Measurements from ENCODE around the gene MAD1L1.
A peak's percentile ranks its signal among the peaks of the same experiment; 100 is the strongest.

MAD1L1 gene

DNA sequence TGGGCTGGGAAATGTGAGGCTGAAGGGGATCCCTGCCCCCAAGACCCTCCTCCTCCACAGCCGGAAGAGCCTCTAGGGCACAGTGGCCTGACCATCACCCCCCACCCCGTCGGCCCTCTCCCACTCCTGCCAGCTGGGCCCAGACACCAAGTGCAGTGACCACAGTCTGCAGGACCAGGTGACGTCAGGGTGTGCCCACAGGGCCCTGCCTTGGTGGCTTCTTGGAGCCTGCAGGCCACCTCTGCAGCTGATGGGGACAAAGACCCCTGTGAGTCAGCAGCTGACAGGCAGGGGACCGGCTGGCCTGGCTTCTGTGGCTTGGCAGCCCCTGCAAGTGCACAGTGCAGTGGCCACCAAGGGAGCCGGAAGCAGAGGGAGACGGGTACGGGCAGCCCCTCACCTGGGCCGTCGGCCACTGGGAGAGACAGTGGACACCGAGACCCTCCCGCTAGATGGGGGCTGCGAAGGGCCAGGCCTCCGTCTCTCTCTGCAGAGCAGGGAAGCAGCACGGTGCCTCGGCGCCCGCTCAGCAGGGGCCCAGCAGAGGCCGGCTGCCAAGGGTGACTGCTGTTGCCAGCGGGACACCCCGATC, 288.0 kb downstream of the MAD1L1 start:
- no peak for DNase-seq

DNA sequence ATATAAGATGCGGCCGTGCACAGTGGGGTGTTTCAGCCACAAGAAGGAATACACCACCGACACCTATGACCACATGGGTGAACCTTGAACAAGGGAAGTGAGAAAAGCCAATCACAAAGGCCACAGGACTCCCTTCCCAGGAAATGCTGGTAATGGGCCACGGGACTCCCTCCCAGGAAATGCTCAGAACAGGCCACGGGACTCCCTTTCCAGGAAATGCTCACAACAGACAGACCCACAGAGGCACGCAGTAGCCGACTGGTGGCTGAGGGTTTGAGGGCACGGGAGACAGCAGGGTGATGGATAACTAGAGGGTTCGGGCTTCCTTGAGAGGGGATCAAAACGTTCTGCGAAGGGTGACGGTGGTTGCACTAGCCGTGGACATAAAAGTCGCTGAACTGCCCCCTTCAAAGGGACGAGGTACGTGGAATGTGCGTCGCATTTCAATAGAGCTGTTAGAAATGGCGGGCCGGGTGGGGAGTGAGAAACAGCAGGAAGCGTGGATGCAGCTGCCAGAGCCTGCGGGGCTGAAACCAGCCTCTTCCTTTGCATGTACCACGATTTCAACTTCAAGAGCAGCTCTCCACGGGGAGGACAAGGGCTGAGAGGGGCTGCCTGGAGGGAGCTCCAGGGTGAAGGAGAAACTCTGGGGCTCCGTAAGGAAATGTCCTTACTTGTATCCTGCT, 288.7 kb downstream of the MAD1L1 start:
- DNase-seq, result no peak

DNA sequence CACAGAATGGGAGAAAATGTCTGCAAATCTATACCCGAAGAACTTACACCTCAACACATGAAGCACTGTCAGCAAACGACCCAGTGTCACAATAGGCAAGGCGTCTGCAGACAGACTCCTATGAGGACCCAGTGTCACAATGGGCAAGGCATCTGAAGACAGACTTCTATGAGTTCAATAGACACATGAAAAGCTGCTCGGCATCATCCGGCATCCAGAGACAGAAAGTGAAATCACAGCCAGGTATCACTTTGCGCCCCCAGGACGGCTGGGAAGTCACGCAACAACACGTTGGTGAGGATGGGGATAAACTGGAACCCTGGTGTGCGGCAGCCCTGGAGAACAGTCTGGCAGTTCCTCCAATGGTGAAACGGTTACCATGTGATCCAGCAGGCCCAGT, 289.4 kb downstream of the MAD1L1 start:
- DNase-seq, result no peak

DNA sequence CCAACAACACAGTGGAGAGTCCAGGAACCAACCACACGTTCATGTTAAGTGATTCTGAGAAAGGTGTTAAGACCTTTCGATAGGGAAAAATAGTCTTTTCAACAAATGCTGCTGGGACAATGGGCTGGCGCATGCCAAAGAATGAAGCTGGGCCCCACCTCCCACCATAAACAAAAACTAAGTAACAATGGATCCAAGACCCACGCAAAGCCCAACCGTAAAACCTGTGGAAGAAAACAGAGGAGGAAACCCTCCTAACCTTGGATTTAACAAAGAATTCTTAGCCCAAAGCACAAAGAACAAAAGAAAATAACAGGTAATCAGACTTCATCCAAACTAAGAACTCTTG, 289.8 kb downstream of the MAD1L1 start:
- no peak for DNase-seq

DNA sequence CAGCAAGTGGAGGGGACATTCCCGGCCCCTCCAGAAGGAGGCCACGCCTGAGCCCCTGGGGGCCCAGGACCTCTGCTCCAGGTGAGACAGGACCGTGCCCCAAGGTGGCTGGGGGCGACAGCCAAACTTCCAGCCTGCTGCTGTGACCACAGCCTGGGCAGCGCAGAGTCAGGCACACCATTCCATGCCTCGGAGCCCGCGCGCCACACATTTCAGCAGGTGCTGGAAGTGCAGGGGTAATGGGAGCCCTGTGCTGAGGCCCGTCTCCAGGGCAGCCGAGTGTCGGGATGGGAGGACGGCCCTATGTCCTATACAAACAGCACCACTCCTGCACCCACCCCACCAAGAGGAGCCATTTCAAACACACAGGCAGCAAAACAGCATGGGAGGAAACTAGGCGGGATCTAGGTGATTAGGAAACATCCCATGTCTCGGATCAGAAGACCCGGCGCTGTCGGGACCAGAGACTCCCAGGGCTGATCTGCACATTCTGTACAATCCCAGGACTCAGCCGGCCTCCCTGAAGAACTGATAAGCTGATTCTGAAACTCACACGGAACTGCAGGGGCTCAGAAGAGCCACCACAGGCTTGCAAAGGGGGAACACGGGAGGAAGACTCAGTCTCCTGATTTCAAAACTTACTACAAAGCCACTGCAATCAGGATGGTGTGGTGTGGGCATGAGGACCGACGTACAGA, 290.4 kb downstream of the MAD1L1 start:
- no peak for DNase-seq

DNA sequence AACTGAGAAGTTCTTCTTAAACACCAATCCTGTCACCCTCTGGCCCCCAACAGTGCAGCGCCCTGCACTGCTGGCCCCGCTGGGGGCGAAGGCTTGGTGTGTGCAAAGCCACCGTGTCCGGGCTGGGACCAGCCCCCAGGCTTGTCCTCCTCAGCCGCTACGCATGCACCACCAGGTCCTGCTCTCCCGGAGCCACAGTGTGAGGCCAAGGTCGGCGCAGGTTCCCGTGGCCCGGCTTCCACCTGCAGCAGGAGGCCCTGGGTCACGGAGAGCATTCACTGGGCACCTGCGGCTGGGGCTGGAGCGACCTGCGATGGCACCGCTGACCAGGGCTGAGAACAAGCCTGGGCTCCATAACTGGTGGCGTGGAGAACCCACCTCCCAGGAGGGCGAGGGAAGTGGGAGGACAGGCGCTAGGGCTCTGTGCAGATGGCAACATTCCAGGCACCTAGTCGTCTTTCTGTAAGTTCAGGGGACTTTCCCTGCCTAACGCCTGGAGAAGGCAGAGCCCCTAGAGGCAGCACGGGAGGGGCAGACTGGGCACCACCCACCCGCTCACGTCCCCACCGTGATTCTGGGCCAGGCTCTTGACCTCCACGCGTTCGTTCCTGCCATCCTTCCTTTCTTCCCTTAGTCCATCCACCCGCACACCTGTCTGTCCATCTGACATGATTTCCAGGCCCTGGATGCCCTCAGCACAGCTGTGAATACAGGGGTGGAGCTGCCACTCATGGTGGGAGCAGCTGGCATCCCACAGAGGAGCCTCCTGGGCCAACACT, 291.1 kb downstream of the MAD1L1 start:
- no peak for DNase-seq

DNA sequence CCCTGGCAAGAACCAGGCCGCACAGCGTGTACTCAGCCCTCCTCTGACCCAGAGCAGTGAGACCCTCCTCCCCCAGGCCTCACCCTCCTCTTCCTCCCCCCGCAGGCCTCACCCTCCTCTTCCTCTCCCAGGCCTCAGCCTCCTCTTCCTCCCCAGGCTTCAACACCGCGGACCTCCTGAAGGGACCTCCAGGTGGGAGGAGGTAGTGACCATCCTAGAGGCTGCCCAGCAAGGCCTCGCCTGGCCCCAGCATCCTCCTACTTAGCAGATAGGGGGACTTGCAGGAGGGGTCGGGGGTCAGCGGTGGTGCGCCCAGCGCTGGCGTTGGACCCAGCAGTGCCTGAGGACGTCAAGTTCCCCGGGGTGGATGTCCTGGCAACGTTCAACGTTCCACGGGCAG, 291.9 kb downstream of the MAD1L1 start:
- DNase-seq, result no peak

DNA sequence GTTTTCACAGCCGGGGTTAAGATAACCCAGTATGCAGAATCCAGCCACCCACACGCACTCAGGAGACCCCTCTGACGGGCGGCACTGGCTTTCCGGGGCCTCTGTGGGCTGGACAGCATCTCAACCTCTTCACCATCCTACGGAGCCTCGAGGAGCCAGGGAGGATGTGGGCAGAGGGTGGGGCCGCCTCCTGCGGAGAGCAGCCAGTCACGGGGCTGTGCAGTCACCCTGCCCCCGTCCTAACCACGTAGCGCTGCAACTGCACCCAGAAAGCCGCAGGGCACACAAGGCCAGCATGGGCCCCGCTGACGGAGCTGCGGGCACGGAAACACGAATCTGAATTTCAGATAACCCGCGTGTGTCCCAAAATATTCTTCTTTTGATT, 292.4 kb downstream of the MAD1L1 start:
- DNase-seq, result peak; percentile 87

DNA sequence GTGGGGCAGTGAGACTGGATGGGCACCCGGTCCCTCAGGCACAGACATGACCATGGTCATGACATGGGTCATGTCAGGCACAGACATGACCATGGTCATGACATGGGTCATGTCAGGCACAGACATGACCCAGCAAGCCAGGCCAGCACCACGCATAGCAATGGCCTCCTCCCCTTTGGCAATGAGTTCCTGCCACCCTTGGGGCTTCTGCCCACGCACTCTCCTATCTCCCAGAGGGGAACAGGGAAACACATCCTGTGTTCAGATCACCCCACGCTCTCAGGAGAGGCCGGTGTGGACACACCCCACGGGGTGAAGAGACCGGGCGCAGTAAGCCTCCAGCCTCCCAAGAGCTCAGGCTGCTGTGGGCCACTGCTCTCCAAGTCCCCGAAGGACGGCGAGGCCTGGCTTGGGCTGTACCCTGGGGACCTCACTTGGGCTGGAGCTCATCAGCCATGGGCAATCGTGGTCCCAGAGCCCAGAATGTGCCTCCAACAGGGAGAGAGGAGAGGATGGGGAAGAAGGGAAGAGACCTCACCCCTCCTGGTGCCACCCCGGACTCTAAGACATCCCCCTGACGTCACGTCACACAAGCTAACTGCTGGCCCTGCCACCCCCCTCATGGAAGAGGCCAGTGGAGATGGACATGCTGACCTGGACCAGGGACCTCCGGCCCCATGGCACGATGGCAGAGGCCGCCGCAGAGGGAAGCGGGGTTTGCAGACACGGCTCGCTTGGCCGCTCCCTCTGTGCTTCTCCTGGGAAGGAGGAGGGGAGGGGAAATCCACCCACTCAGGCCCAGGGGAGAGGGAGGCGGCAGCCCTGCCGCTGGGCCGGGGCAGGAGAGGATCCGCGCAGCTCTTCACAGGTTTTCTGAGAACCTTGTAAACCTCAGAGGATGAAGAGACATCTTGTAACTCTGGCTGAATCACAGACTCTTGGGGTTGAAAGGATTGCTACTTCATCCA, 293.0 kb downstream of the MAD1L1 start:
- DNase-seq, result no peak

DNA sequence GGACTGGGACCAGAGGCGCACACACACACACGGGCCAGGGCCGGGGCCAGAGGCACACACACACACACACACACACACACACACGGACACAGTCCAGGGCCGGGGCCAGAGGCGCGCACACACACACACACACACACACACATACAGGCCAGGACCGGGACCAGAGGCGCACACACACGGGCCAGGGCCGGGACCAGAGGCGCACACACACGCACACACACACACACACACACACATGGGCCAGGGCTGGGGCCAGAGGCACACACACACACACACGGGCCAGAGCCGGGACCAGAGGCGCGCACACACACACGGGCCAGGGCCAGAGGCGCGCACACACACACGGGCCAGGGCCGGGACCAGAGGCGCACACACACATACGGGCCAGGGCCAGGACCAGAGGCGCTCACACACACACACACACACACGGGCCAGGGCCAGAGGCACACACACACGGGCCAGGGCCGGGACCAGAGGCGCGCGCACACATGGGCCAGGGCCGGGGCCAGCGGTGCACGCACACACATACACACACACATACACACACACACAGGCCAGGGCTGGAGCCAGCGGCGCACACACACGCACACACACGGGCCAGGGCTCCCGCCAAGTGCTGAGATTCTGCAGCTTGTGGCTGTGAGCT, 293.8 kb downstream of the MAD1L1 start:
- DNase-seq, result no peak

DNA sequence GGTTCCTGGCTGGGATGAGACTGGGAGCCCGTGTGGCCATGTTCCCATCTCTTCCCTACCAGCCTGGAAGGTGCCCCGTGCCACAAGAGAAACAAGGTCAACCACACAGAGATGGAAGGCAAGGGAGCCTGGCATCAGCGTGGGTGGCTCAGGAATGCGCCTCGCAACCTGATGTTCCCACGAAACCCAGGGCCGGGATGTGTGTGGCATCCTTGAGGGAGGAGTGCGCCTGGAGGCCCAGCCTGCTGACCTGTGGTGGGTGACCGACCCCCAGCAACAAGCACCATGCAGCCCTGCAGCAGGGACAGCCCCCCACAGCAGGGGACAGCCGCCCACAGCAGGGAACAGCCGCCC, 295.5 kb downstream of the MAD1L1 start:
- no peak for DNase-seq

DNA sequence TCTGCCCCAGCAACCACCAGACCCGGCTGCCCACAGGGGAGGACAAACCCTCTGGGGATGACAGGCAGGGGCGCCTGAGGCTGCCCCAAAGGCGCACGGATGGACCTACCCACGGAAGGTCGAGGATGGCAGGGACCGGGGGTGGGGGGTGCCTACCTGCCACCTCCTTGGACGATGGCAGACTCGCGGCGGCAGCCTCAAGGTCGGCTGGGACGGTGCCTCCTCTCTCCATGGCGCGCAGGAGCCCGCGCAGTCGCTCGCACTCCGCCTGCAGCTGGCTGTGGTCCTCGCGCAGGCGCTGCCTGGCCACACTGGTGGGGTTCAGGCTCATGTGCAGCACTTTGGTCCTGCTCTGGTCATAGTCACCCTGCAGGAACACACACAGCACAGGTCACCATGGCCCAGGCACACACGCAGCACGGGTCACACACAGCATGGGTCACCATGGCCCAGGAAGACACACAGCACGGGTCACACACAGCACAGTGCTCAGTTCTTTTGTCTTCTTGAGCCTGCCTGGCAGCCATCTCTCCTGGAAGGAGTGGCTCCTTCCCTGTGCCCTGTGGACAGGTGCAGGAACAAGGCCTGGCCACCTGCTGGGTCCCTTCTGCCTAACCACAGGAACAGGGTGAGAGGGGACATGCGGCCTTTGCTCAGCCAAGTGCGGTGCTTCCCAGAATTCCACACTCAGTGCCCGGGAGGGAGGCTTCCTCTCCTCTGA, 296.1 kb downstream of the MAD1L1 start:
- no peak for DNase-seq

DNA sequence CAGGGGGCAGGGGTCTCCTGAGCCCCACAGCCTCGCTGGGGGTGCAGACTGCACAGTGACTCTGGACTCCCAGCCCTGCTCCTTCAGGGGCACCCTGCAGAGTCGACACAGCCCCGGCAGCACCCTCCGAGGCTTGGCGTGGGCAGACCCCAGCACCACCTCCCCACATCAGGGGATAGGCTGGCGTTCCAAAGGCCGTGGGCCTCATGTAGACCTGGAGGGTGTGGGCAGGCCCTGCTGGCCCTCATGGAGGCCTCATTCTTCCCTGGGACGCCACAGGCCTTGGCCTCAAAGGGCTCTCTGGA, 296.8 kb downstream of the MAD1L1 start:
- DNase-seq, result no peak

DNA sequence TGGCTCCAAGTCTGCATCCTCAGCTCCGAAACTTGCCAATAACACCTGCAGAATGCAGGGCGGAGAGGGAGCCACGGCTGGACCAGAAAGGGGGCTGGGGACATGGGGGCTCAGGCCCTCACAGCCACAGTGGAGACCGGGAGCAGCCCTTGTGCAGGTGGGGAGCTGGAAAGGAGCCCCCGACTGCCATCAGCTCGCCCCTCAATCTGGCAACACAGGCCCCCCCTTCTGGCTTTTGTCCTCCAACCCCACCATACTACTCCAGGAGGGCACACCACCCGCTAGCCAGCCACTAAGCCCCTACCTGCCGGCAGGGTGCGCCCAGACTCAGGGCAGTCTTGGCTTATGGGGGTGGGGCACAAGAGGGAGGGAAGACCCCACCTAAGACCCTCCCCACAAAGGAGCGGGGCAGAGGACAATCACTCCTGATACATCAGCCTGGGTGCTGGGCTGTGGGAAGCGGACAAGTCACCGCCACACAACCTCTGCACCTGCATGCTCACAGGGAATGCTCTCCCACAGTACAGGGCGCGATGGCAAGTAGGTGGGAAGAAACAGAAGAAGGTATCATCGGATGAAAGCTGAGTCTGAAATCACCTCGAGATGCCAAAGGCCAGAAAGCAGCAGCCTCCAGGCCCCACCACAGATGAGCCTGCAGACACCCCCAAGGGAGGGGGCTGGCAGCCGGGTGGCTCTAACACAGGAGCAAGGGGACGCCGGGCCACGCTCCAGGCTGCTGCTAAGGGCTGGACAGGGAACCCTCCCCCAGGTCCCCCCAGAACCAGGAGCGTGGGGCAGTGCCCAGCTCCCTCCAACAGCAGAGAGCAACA, 297.4 kb downstream of the MAD1L1 start:
- DNase-seq, result no peak

DNA sequence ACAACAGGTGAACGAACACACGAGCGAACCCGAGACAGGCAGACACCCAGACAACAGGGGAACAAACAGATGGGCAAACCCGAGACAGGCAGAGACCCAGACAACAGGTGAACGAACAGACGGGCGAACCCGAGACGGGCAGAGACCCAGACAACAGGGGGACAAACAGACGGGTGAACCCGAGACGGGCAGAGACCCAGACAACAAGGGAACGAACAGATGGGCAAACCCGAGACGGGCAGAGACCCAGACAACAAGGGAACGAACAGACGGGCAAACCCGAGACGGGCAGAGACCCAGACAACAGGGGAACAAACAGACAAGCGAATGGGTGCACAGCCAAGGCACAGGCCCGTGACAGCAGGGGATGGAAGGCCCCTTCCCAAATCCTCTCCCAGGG, 298.0 kb downstream of the MAD1L1 start:
- no peak for DNase-seq

DNA sequence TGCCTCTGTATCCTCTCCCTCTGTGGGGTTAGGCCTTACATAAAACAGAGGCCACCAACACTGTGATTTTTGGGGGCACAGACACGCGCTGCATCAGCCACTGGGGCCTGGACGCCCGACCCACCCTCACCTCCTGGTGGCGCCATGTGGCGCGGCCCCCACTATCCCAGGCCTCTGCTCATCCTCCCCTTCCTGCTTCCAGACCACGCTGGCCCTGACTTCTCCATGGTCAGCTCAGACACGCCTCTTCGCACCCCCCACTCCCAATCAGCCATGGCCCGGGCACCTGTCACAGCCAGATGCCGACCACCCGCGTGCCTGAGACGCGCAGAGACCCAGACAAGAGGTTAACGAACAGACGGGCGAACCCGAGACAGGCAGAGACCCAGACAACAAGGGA, 298.7 kb downstream of the MAD1L1 start:
- no peak for DNase-seq

DNA sequence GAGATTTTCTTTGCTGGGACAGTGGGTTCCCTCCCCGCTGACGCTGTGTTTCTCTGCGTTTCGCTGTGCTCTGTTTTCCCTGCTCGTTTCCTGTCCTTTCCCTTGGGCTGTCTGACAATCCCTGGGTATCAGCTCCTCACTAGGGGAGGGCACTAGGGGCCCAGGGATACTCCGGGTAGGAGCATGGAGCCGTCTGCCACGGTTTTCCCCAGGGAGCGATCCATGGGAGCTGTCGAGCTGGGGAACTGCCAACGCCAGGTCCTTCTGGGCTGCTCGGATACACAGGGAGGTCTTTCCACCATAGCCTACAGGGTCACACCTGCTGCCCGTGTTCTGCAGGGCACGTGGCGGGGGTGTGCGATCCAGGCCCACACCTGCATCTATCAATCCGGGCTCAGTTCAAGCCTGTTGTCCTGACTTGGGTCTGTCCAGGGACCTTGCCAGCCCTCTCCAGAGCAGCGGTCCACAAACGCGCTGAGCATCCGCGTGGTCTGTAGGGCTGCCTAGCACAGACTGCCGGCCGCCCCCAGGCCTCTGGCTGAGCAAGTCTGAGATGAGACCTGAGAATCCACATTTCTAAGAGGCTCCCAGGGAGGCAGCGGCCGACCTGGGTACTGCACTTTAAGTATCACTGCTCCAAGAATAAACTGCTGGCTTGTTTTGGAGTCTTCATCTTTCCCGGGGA, 299.5 kb downstream of the MAD1L1 start:
- no peak for DNase-seq

DNA sequence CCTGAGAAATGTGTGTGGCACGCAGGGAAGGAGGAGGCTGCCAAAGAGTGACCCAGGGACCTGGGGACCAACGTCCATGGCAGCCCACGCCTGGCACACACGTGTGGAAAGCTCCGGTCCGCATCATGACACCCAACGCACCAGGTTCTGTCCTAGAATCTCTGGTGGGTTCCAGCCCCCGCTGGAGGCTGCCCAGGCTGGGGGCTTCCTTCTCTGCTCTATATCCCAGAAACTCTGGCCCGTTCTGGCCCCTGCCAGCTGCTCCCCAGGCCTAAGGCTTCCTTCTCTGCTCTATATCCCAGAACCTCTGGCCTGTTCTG, 300.8 kb downstream of the MAD1L1 start:
- no peak for DNase-seq

DNA sequence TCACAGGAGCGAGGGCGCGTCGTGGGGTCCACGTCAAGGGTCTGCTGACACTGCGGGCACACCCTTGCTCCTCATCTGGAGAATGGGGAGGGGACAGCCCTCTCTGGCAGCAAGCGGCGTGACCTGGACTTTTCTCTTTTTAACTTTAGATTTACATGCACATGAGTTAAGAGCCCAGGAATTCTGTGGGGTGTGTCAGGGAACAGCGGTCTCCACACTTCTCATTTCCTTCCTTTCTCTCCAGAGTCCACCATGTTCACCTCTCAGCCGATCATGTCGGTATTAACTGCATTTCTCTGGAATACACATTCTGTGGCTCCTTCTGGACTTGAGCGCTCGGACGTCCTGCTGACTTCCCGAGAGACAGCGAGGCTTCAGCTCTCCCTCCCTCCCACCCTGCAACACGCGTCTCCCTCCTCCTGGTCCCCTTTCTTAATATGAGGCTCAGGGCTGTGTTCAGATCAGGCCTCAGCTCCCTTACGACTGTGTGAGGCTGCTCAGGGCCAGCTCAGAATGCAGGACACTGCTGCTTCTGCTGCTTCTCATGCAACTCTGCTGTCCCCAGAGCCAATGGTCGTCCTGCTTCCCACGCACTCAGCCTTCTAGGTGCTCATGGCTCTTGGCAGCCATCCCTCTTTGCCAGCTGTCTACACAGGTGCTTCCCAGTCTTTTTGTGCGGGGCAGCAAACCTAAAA, 301.3 kb downstream of the MAD1L1 start:
- DNase-seq, result no peak

All from stimulated activated naive CD4-positive, alpha-beta T cell treated with Interleukin-2 at 50 U/mL for 16 hours (primary cell).